NCI-H69 (cell line): ENCODE data around the gene RAPGEF2.
"Not testable (repeated sequence)": the region's sequence is repeated elsewhere in the genome, so short reads cannot be mapped to it uniquely, and the experiment has no call there.

Experiments used
- DNase-seq: peaks from one replicate; lab custom pipeline; 2025; lab: John Stamatoyannopoulos, UW

Gene RAPGEF2

GRCh38 chr4:159098482-159099127 lies 4.3 kb upstream of the RAPGEF2 start:
- DNase-seq: peak; percentile 88

- DNase-seq: peak; percentile 30
Measured at GRCh38 chr4:159101988-159102621, 774 bp upstream of the RAPGEF2 start.

DNA sequence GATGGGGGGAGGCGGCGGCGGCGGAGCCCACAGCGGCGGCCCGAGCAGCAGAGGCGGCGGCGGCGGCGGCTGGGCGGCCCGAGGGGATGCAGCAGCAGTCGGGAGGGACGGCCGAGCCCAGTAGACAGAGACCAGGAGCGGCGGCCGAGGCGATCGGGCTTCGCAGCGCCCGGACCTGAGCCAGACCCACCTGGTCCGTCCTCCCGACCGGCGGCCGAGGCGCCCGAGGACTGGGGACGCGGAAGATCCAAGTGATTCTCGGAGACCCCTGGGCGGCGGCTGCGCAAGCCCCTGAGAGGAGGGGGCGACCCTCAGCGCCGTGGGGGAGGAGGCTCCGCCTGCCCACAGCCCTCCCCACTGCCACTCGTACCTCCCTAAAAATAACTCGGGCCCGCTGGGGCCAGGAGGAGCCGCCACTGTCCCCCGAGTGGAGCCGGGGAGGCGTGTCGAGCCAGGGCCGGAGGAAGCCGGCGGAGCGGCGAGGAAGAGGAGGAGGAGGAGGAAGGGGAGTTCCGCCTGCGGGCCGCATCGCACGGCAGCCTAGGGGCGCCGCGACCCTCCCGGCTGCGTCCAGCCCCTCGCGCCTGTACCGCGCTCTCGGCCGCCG lies 608 bp downstream of the RAPGEF2 start:
- DNase-seq: peak; percentile 68

DNA sequence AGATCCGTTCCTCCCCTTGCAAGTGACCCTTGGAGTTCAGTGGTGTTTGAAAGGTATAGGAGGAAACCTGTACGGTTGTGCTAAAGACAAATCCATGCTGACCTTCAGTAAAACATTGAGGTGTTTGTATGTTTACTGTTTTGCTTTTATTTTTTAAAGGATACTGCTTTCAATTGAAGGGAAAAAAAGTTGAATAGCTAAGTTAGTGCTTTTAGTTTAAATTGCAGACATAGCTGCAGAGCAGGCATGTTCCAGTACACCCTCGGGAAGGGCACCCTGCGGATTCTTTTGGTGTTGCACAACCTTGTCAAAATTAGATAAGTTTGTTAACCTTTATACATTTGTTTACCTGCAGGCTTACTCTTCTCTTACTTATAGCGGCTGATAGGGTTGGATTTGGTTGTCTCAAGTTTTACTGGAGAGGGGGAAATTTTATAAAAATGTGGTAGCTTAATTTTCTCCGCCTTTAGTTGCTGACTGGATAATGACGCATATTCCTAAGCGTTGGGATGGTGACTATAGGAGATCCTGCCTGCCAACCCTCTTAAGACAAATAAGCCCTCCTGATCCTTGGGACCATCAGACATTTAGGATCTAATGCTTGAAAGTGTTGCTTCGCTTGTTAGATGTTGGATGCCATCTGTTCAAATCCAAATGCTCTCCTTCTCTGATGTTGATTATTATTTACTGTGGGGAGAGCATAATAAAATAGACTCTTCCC lies 2.0 kb downstream of the RAPGEF2 start:
- DNase-seq: peak; percentile 66

DNA sequence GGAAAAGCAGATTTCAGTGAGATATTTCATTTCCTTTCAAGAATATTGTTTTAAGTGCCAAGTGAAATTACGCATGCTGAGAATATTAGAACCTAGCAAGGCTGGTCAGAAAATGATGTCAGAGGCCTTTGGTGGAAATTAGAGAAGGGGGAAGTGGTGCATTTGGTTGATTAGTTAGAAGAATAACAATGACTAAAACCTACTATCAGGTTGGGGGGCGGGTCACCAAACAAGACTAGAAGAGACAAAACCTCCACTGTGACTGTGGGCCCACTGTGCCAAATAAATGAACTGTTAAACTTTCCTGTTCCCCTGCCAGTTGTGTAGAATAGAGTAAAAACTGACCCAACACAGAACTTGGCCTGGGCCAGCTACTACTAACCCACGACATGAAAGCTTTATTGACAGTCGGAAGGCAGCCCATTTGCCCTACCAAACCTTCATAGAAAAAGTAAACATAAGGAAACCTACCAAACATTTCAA lies 2.9 kb downstream of the RAPGEF2 start:
- peak; percentile 61 for DNase-seq

DNA sequence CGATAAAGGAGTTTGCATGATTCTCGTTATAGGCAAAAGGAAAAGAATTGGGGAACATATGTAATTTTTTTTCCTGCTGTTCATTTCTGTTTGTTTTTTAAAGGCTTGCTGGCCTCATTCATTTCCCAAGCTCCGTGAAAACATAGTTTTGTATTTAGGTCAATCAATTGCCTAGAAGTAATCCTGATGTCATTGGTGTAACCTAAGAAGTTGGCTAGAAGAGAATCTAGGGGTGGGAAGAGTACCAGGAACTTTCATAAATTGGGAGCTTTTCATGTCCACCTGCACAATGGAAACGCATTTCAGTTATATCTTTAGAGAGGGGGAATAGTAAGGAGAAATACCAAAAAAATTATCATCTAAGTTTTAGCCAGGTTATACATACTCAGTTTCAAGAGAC lies 3.8 kb downstream of the RAPGEF2 start:
- DNase-seq: no peak

DNA sequence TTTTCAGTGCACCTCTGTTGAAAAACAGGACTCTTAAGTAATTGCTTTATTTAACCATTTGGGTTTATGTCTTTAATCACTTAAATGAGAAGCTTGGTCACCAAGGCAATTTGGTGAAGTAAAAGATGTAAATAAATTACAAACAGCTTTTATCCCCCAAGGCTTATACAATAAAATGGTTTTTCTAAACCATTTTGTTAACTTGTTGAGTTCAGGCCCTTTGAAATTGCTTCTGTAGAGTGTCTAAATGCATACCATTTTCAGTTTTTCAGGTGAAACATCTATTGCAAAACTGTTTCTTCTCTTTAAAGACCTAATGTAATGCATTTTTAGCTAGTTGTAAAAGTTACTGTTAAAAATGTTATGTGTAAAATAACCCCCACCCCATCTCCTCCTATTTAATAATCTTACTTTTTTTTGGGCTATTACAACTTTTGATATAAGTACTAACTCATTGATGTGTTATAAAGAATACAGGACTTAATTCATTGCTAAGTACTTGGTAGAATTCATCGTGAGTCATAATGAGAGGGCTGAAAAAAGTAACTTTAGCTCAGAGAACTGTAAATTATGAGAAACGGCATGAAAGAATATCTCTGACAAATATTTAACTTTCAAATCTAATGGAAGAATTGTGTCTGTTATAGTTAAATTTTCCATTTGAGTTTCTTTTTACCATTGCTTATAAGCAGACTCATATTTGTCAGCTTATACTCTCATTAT lies 4.5 kb downstream of the RAPGEF2 start:
- DNase-seq: no peak

DNA sequence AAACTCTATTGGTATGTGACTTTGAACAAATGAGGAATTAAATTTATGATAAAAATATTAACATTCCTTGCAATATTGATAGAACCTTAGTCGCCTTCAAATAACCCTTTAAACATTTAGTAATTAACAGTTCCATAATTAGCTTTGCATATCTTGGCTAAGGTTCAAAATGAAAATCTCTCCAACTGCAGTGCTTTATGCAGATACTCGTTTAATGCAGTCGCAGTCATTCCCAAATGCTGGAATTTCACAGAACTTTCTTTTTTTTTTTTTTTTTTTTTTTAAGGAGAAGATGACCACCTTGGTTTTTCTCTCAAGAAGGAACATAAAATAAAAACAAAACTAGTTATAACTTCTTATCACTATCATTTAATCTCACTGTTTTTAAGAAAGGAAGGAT lies 5.2 kb downstream of the RAPGEF2 start:
- peak; percentile 3 for DNase-seq

- DNase-seq: no peak
Measured at GRCh38 chr4:159110961-159111360, 8.1 kb downstream of the RAPGEF2 start.

- DNase-seq: no peak
Measured at GRCh38 chr4:159111416-159111815, 8.5 kb downstream of the RAPGEF2 start.

DNA sequence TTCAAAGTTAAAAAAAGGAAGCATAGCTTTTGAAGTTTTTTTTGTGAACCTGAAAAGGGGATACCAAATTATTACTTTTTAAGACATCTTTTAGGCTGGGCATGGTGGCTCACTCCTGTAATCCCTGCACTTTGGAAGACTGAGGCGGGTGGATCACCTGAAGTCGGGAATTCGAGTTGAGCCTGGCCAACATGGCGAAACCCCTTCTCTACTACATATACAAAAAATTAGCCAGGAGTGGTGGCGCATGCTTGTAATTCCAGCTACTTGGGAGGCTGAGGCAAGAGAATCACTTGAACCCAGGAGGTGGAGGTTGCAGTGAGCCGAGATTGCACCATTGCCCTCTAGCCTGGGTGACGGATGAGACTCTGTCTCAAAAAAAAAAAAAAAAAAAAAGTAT lies 10.5 kb downstream of the RAPGEF2 start:
- DNase-seq: not testable (repeated sequence)

GRCh38 chr4:159116098-159116497 lies 13.2 kb downstream of the RAPGEF2 start:
- not testable (repeated sequence) for DNase-seq

DNA sequence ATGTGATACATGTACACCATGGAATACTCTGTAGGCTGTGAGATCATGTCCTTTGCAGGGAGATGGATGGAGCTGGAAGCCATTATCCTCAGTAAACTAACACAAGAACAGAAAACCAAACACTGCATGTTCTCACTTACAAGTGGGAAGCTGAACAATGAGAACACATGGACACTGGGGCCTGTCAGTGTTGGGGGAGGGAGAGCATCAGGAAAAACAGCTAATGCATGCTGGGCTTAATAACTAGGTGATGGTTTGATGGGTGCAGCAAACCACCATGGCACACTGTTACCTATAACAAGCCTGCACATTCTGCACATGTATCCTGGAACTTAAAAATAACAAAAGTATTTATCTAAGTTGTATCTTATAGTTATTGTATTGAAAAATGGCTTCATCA lies 13.8 kb downstream of the RAPGEF2 start:
- peak; percentile 86 for DNase-seq

- no peak for DNase-seq
Measured at GRCh38 chr4:159117564-159117963, 14.7 kb downstream of the RAPGEF2 start.

DNA sequence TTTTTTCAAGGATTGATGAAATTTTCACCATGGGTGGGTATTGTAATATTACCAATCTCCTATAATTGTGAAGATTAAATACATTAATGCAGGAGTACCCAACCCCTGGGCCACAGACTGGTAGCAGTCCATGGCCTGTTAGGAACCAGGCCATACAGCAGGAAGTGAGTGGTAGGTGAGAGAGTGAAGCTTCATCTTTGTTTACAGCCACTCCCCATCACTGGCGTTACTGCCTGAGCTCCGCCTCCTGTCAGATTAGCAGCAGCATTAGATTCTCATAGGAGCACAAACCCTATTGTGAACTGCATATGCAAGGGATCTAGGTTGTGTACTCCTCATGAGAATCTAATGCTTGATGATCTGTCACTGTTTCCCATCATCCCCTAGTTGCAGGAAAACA lies 15.1 kb downstream of the RAPGEF2 start:
- DNase-seq: peak; percentile 55

GRCh38 chr4:159121371-159121770 lies 18.5 kb downstream of the RAPGEF2 start:
- DNase-seq: no peak

DNA sequence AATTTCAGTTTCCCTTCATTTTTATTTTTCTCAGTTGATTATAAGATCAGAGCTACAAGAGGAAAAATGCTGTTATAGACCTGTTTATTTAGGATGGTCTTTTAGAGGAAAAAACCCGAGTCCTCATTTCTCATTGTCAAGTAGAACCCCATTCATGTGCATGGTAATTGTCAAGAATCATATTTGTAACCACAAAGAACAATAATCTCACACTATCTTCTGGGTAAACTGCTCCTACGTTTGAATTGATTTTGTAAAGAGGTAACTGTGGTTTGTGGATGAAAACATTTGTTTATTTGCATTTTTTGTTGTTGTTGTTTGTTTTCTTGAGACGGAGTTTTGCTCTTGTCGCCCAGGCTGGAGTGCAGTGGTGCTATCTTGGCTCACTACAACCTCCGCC lies 23.8 kb downstream of the RAPGEF2 start:
- DNase-seq: no peak

- DNase-seq: no peak
Measured at GRCh38 chr4:159127745-159128518, 25.1 kb downstream of the RAPGEF2 start.

DNA sequence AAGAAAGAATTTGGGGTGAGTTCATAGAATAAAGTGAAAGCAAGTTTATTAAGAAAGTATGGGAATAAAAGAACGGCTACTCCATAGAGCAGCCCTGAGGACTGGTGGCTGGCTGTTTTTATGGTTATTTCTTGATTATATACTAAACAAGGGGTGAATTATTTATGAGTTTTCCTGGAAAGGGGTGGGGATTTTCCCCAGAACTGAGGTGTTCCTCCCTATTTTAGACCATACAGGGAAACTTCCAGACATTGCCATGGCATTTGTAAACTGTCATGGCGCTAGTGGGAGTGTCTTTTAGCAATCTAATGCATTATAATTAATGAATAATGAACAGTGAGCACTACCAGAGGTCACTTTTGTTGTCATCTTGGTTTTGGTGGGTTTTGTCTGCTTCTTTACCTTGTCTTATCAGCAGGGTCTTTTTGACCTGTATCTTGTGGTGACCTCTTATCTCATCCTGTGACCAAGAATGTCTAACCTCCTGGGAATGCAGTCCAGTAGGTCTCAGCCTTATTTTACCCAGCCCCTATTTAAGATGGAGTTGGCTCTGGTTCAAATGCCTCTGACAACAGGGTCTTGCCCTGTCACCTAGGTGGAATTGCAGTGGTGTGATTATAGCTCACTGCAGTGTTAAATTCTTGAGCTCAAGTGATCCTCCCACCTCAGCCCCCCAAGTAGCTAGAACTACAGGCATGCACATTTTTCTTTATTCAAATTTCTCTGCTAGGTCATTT lies 27.1 kb downstream of the RAPGEF2 start:
- DNase-seq: no peak

GRCh38 chr4:159131564-159131963 lies 28.7 kb downstream of the RAPGEF2 start:
- DNase-seq: no peak

- DNase-seq: no peak
Measured at GRCh38 chr4:159134429-159134828, 31.6 kb downstream of the RAPGEF2 start.
